Measurements from ENCODE around the gene KRTAP5-9.
"Not testable (repeated sequence)": the region's sequence is repeated elsewhere in the genome, so short reads cannot be mapped to it uniquely, and the experiment has no call there.

DNA sequence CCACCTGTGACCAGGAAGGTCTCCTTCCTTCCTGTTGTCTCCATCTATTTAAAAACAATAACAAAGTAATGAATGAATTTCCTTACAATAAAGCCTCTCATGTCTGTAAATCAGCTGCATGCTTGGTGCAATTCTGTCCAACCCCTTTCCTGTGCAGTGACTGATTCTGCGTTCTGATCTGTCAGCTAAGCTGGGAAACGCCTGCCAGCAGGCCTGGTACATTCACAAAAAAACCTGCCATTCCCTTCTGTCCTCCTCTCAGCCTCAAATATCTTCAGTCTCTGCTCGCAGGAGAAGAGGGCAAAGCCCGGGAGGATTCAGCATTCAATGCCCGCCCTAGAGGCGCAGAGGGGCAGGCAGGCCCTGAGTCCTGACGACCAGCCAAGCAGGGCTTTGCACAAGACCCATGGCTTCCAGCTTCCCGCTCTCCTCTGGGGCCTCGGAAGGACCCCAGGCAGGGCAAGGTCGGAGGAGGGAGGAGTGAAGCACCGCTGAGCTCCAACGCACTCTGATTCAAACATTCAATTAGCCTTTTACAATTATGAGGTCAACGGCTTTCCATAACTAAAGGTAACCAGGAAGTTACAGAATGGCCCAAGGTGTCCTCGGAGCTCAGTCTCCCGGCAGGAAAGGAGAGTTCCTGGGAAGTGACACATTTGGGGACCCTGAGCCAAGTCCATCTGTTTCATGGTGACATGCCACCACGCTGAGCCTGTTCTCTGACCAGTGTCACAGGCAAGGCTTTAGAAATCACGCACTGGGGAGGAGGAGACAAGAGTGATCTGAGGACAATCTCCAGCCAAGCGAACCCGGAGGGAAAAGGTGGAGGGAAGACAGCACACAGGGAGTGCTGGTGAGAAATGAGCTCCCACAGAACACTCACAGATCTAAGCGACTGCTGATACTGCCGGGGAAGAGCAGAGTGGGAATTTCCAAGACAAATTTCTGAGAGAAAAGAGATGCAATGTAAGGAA, 18.7 kb downstream of the KRTAP5-9 start:
- TF ChIP-seq POLR2A, POLR2AphosphoS5 (IDR thresholded peaks at IDR 0.05; ENCODE audit: low read depth, low read length): not testable (repeated sequence)
